GM12865 (cell line): ENCODE data around the gene NRCAM.
"Not testable (repeated sequence)": the region's sequence is repeated elsewhere in the genome, so short reads cannot be mapped to it uniquely, and the experiment has no call there.

Experiments used
- DNase-seq: peaks from one replicate; pipeline ENCODE4 v3.0.0; 2010; ENCODE audit warnings: low read depth
- H3K4me3 ChIP-seq: 2 replicates; pipeline ENCODE4 v1.5.1; 2011; ENCODE audit warnings: mild to moderate bottlenecking, low read depth, low read length, control low read depth
- CTCF ChIP-seq: IDR thresholded peaks from 2 replicates; pipeline ENCODE4 v1.5.1; 2011; ENCODE audit warnings: low read length, control low read depth, low read depth, inconsistent platforms; ENCODE audit not compliant: insufficient read depth; ENCODE audit errors: missing control alignments

Gene NRCAM

GRCh38 chr7:108479118-108479517 is 22.9 kb upstream of the NRCAM start:
- no peak overlapping the region for H3K4me3 ChIP-seq
- DNase-seq: no peak
- TF ChIP-seq CTCF: no peak

GRCh38 chr7:108468246-108468645 is 12.0 kb upstream of the NRCAM start:
- no peak overlapping the region for H3K4me3 ChIP-seq
- no peak for DNase-seq
- TF ChIP-seq CTCF: no peak

GRCh38 chr7:108467391-108467790 is 11.2 kb upstream of the NRCAM start:
- no peak for DNase-seq
- H3K4me3 ChIP-seq: no peak overlapping the region
- no peak for TF ChIP-seq CTCF

- H3K4me3 ChIP-seq, DNase-seq: not testable (repeated sequence)
These were observed 10.1 kb upstream of the NRCAM start for GRCh38 chr7:108466322-108466721.

- no peak for DNase-seq
- H3K4me3 ChIP-seq: no peak overlapping the region
- no peak for TF ChIP-seq CTCF
These were observed 8.5 kb upstream of the NRCAM start for GRCh38 chr7:108464743-108465142.

- no peak for DNase-seq
- no peak for TF ChIP-seq CTCF
- no peak overlapping the region for H3K4me3 ChIP-seq
These were observed 7.4 kb upstream of the NRCAM start for GRCh38 chr7:108463613-108464012.

GRCh38 chr7:108461840-108462239 is 5.6 kb upstream of the NRCAM start:
- H3K4me3 ChIP-seq: no peak overlapping the region
- DNase-seq: no peak
- no peak for TF ChIP-seq CTCF

GRCh38 chr7:108460964-108461363 is 4.7 kb upstream of the NRCAM start:
- H3K4me3 ChIP-seq: no peak overlapping the region
- no peak for TF ChIP-seq CTCF
- DNase-seq: no peak
